ENCODE data around the gene ABI3.

ABI3 gene

GRCh38 chr17:49198211-49198610 lies 12.3 kb upstream of the ABI3 start:
- no peak for DNase-seq

- no peak for DNase-seq
Measured at GRCh38 chr17:49200423-49201083, 10.0 kb upstream of the ABI3 start.

- DNase-seq: no peak
Measured at GRCh38 chr17:49201481-49201927, 9.0 kb upstream of the ABI3 start.

GRCh38 chr17:49203796-49204195 lies 6.7 kb upstream of the ABI3 start:
- no peak for DNase-seq

- DNase-seq: no peak
Measured at GRCh38 chr17:49204516-49204915, 6.0 kb upstream of the ABI3 start.

- peak in 1 of 2 experiments; percentile 51 for DNase-seq
Measured at GRCh38 chr17:49209061-49209571, 1.4 kb upstream of the ABI3 start.

- DNase-seq: no peak
Measured at GRCh38 chr17:49213399-49213798, 2.9 kb downstream of the ABI3 start.

- DNase-seq: no peak
Measured at GRCh38 chr17:49213847-49214246, 3.3 kb downstream of the ABI3 start.

- no peak for DNase-seq
Measured at GRCh38 chr17:49214676-49215360, 4.3 kb downstream of the ABI3 start.

- no peak for DNase-seq
Measured at GRCh38 chr17:49216482-49216881, 6.0 kb downstream of the ABI3 start.

- DNase-seq: no peak
Measured at GRCh38 chr17:49216953-49217650, 6.6 kb downstream of the ABI3 start.

GRCh38 chr17:49217651-49218413 lies 7.3 kb downstream of the ABI3 start:
- peak; percentile 64 to 67 for DNase-seq

GRCh38 chr17:49218941-49219913 lies 8.7 kb downstream of the ABI3 start:
- peak; percentile 57 to 62 for DNase-seq

GRCh38 chr17:49219987-49220386 lies 9.5 kb downstream of the ABI3 start:
- no peak for DNase-seq

GRCh38 chr17:49223168-49223516 lies 12.6 kb downstream of the ABI3 start:
- DNase-seq: no peak

- DNase-seq: peak; percentile 88 to 89
Measured at GRCh38 chr17:49223517-49224197, 13.2 kb downstream of the ABI3 start.

- peak; percentile 62 to 67 for DNase-seq
Measured at GRCh38 chr17:49224198-49224996, 13.9 kb downstream of the ABI3 start.

- DNase-seq: no peak
Measured at GRCh38 chr17:49224997-49225337, 14.5 kb downstream of the ABI3 start.

- no peak for DNase-seq
Measured at GRCh38 chr17:49225554-49226236, 15.2 kb downstream of the ABI3 start.
